ENCODE data around the gene CALD1.

Gene CALD1

GRCh38 chr7:134789967-134790685 is 10.7 kb downstream of the CALD1 start:
- Histone ChIP-seq H3K79me2 (ENCODE audit: insufficient read depth, low read length) (no peaks in the 10 kb centered on the region), H4K20me1 (ENCODE audit: insufficient read depth, low read length, poor library complexity, severe bottlenecking) (no peaks in the 10 kb centered on the region), H3K4me1 (ENCODE audit: insufficient read depth, low read length, poor library complexity, severe bottlenecking) (no peaks in the 10 kb centered on the region), H3K4me3 (ENCODE audit: low read length, poor library complexity, severe bottlenecking) (no peak overlapping the region), H3K9ac (ENCODE audit: low read depth, low read length, poor library complexity, severe bottlenecking) (no peak overlapping the region), H3K9me2 (replicated peaks; ENCODE audit: low read depth, low read length) (0 out of 2 replicates have a peak, but pooled peaks cover 4% of the 10 kb centered on the region), H3K4me2 (ENCODE audit: low read depth, low read length, poor library complexity, severe bottlenecking) (no peak overlapping the region), H3K36me3 (ENCODE audit: insufficient read depth, low read length) (no peaks in the 10 kb centered on the region), H3K9me3 (ENCODE audit: insufficient read depth, low read depth, low read length) (no peaks in the 10 kb centered on the region), H3F3A (ENCODE audit: low read depth) (no peaks in the 10 kb centered on the region), H3K27me3 (ENCODE audit: insufficient read depth, low read length, poor library complexity, severe bottlenecking) (no peaks in the 10 kb centered on the region), H2AFZ (ENCODE audit: low read length) (no peak overlapping the region)
- TF ChIP-seq CTCF (conservative IDR thresholded peaks at IDR 0.05; ENCODE audit: low read length), result no peak
- TF ChIP-seq EZH2phosphoT487 (IDR thresholded peaks at IDR 0.05; ENCODE audit: borderline replicate concordance), result no peak

- 0 out of 2 replicates have a peak, but pooled peaks cover 4% of the 10 kb centered on the region for H3K9me2 ChIP-seq (replicated peaks; ENCODE audit: low read depth, low read length)
- no peak for TF ChIP-seq EZH2phosphoT487 (IDR thresholded peaks at IDR 0.05; ENCODE audit: borderline replicate concordance)
- TF ChIP-seq CTCF (conservative IDR thresholded peaks at IDR 0.05; ENCODE audit: low read length), result no peak
- H3K36me3 ChIP-seq (ENCODE audit: insufficient read depth, low read length), result no peaks in the 10 kb centered on the region
- no peaks in the 10 kb centered on the region for H4K20me1 ChIP-seq (ENCODE audit: insufficient read depth, low read length, poor library complexity, severe bottlenecking)
- H3F3A ChIP-seq (ENCODE audit: low read depth), result no peaks in the 10 kb centered on the region
- no peak overlapping the region for H3K4me3 ChIP-seq (ENCODE audit: low read length, poor library complexity, severe bottlenecking)
- H2AFZ ChIP-seq (ENCODE audit: low read length), result no peak overlapping the region
- H3K4me1 ChIP-seq (ENCODE audit: insufficient read depth, low read length, poor library complexity, severe bottlenecking), result no peaks in the 10 kb centered on the region
- no peaks in the 10 kb centered on the region for H3K27me3 ChIP-seq (ENCODE audit: insufficient read depth, low read length, poor library complexity, severe bottlenecking)
- H3K9me3 ChIP-seq (ENCODE audit: insufficient read depth, low read depth, low read length), result no peaks in the 10 kb centered on the region
- H3K79me2 ChIP-seq (ENCODE audit: insufficient read depth, low read length), result no peaks in the 10 kb centered on the region
- H3K4me2 ChIP-seq (ENCODE audit: low read depth, low read length, poor library complexity, severe bottlenecking), result no peak overlapping the region
- no peak overlapping the region for H3K9ac ChIP-seq (ENCODE audit: low read depth, low read length, poor library complexity, severe bottlenecking)
Measured at GRCh38 chr7:134792968-134793367, 13.5 kb downstream of the CALD1 start.

GRCh38 chr7:134795231-134795630 is 15.8 kb downstream of the CALD1 start:
- Histone ChIP-seq H3K9me2 (replicated peaks; ENCODE audit: low read depth, low read length) (0 out of 2 replicates have a peak, but pooled peaks cover 1% of the 10 kb centered on the region), H3K79me2 (ENCODE audit: insufficient read depth, low read length) (no peaks in the 10 kb centered on the region), H3K4me3 (ENCODE audit: low read length, poor library complexity, severe bottlenecking) (no peak overlapping the region), H3K4me2 (ENCODE audit: low read depth, low read length, poor library complexity, severe bottlenecking) (no peak overlapping the region), H3K9me3 (ENCODE audit: insufficient read depth, low read depth, low read length) (no peaks in the 10 kb centered on the region), H3K4me1 (ENCODE audit: insufficient read depth, low read length, poor library complexity, severe bottlenecking) (no peaks in the 10 kb centered on the region), H3K27me3 (ENCODE audit: insufficient read depth, low read length, poor library complexity, severe bottlenecking) (no peaks in the 10 kb centered on the region), H3K9ac (ENCODE audit: low read depth, low read length, poor library complexity, severe bottlenecking) (no peak overlapping the region), H2AFZ (ENCODE audit: low read length) (no peak overlapping the region), H3F3A (ENCODE audit: low read depth) (no peaks in the 10 kb centered on the region), H3K36me3 (ENCODE audit: insufficient read depth, low read length) (no peaks in the 10 kb centered on the region), H4K20me1 (ENCODE audit: insufficient read depth, low read length, poor library complexity, severe bottlenecking) (no peaks in the 10 kb centered on the region)
- no peak for TF ChIP-seq CTCF (conservative IDR thresholded peaks at IDR 0.05; ENCODE audit: low read length)
- no peak for TF ChIP-seq EZH2phosphoT487 (IDR thresholded peaks at IDR 0.05; ENCODE audit: borderline replicate concordance)

Data from Loucy (cell line).